GM19463 (cell line): ENCODE data around the gene IFNA8.
"Not testable (repeated sequence)": the region's sequence is repeated elsewhere in the genome, so short reads cannot be mapped to it uniquely, and the experiment has no call there.

Experiments used
- ATAC-seq: cut with Tn5 transposase; IDR thresholded peaks from one replicate; pipeline ENCODE4 v1.9.1; 2021; ENCODE audit warnings: mild to moderate bottlenecking, moderate library complexity; ENCODE audit not compliant: unreplicated experiment

Gene IFNA8

GRCh38 chr9:21415493-21416267, 6.8 kb downstream of the IFNA8 start:
- no peak for ATAC-seq

GRCh38 chr9:21428235-21428634, 19.3 kb downstream of the IFNA8 start:
- ATAC-seq = no peak

- no peak for ATAC-seq
Measured at GRCh38 chr9:21429191-21429590, 20.3 kb downstream of the IFNA8 start.

- ATAC-seq = peak; percentile 66
Measured at GRCh38 chr9:21432672-21433425, 23.9 kb downstream of the IFNA8 start.

GRCh38 chr9:21434202-21435014, 25.5 kb downstream of the IFNA8 start:
- no peak for ATAC-seq

GRCh38 chr9:21435015-21435383, 26.1 kb downstream of the IFNA8 start:
- ATAC-seq = not testable (repeated sequence)

- ATAC-seq = no peak
Measured at GRCh38 chr9:21440139-21440538, 31.2 kb downstream of the IFNA8 start, which contains the start of gene IFNA1. Gene IFNA1 (plus strand): TSS chr9:21440439. CDS start chr9:21440508, 69 bp downstream.

- peak; percentile 82 for ATAC-seq
Measured at GRCh38 chr9:21443849-21444625, 35.1 kb downstream of the IFNA8 start.

GRCh38 chr9:21449312-21449711, 40.4 kb downstream of the IFNA8 start:
- ATAC-seq = not testable (repeated sequence)

GRCh38 chr9:21450733-21451394, 41.9 kb downstream of the IFNA8 start:
- ATAC-seq = no peak

GRCh38 chr9:21452681-21453080, 43.8 kb downstream of the IFNA8 start:
- ATAC-seq = no peak

GRCh38 chr9:21454149-21454548, 45.2 kb downstream of the IFNA8 start:
- ATAC-seq = no peak

- ATAC-seq = peak; percentile 97
Measured at GRCh38 chr9:21455320-21455719, 46.4 kb downstream of the IFNA8 start.
